Measurements from ENCODE around the gene CNGB1.
"Not testable (repeated sequence)": the region's sequence is repeated elsewhere in the genome, so short reads cannot be mapped to it uniquely, and the experiment has no call there.

Gene CNGB1

GRCh38 chr16:57857991-57858390, 112.9 kb downstream of the CNGB1 start:
- DNase-seq (ENCODE audit: low spot score), result not testable (repeated sequence)

GRCh38 chr16:57855188-57855587, 115.7 kb downstream of the CNGB1 start:
- no peak for DNase-seq (ENCODE audit: low spot score)

- DNase-seq (ENCODE audit: low spot score), result no peak
Measured at GRCh38 chr16:57852189-57852588, 118.7 kb downstream of the CNGB1 start.

- DNase-seq (ENCODE audit: low spot score), result no peak
Measured at GRCh38 chr16:57848181-57848580, 122.7 kb downstream of the CNGB1 start.

- DNase-seq (ENCODE audit: low spot score), result not testable (repeated sequence)
Measured at GRCh38 chr16:57846931-57847330, 124.0 kb downstream of the CNGB1 start.

- DNase-seq (ENCODE audit: low spot score), result peak; percentile 73
Measured at GRCh38 chr16:57846078-57846697, 124.7 kb downstream of the CNGB1 start.

GRCh38 chr16:57845115-57845514, 125.8 kb downstream of the CNGB1 start:
- DNase-seq (ENCODE audit: low spot score), result no peak

- DNase-seq (ENCODE audit: low spot score), result no peak
Measured at GRCh38 chr16:57844416-57845030, 126.4 kb downstream of the CNGB1 start.

- DNase-seq (ENCODE audit: low spot score), result no peak
Measured at GRCh38 chr16:57843400-57843799, 127.5 kb downstream of the CNGB1 start.

- no peak for DNase-seq (ENCODE audit: low spot score)
Measured at GRCh38 chr16:57842601-57843000, 128.3 kb downstream of the CNGB1 start.

- no peak for DNase-seq (ENCODE audit: low spot score)
Measured at GRCh38 chr16:57840833-57841232, 130.1 kb downstream of the CNGB1 start.

GRCh38 chr16:57838161-57838560, 132.8 kb downstream of the CNGB1 start:
- DNase-seq (ENCODE audit: low spot score), result no peak

GRCh38 chr16:57837305-57838125, 133.4 kb downstream of the CNGB1 start:
- no peak for DNase-seq (ENCODE audit: low spot score)

- DNase-seq (ENCODE audit: low spot score), result not testable (repeated sequence)
Measured at GRCh38 chr16:57835439-57835838, 135.5 kb downstream of the CNGB1 start.

- DNase-seq (ENCODE audit: low spot score), result no peak
Measured at GRCh38 chr16:57834936-57835335, 136.0 kb downstream of the CNGB1 start.
